AG04449 (cell line): Measurements from ENCODE around the gene PTGDS.

Source experiments
- CTCF ChIA-PET: fragments of 350-600 bp; formaldehyde crosslinking; extraction: SDS; loops from one replicate; lab custom pipeline; 2021; ENCODE audit warnings: antibody characterized with exemption; lab: Yijun Ruan, JAX
- POLR2A ChIA-PET: fragments of 400-600, 350-600 bp; formaldehyde crosslinking; extraction: SDS; loops from one replicate; lab custom pipeline; 2020; ENCODE audit warnings: antibody characterized with exemption, inconsistent platforms; lab: Yijun Ruan, JAX
- DNase-seq: peaks from one replicate; pipeline ENCODE4 v3.0.0-alpha.2; 2010; ENCODE audit warnings: low read depth, low spot score
- H3K4me3 ChIP-seq: 2 replicates; pipeline ENCODE4 v1.5.1; 2011; ENCODE audit warnings: low read depth, mild to moderate bottlenecking, control low read depth, low read length
- TF ChIP-seq, protein P1 (sequence below): IDR thresholded peaks from one replicate; pipeline ENCODE4 v1.5.1; 2011; ENCODE audit warnings: mild to moderate bottlenecking, moderate library complexity, low read length, control low read depth, inconsistent platforms; ENCODE audit not compliant: insufficient read depth; ENCODE audit errors: missing control alignments

Gene PTGDS

DNA sequence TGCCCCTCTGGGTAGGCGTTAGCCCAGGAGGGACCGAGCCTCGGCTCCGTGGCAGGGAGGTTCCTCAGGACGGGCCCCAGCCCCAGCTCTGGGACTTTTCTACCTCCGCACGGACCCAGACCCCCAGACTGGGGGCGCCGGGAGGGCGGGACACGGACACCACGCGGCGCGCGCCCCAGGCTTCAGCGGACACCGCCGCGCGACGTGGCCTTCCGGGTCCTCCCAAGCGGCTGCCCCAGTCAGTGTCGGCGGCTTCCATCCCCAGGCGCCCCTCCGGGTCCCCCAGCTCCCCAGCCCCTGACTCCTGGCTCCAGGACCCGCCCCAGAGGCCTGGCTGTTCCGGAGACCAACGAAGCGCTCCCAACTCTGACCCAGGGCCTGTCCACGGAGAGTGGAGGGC, 8.5 kb downstream of the PTGDS start:
- H3K4me3 ChIP-seq, result no peak overlapping the region
- TF ChIP-seq, protein P1, sequence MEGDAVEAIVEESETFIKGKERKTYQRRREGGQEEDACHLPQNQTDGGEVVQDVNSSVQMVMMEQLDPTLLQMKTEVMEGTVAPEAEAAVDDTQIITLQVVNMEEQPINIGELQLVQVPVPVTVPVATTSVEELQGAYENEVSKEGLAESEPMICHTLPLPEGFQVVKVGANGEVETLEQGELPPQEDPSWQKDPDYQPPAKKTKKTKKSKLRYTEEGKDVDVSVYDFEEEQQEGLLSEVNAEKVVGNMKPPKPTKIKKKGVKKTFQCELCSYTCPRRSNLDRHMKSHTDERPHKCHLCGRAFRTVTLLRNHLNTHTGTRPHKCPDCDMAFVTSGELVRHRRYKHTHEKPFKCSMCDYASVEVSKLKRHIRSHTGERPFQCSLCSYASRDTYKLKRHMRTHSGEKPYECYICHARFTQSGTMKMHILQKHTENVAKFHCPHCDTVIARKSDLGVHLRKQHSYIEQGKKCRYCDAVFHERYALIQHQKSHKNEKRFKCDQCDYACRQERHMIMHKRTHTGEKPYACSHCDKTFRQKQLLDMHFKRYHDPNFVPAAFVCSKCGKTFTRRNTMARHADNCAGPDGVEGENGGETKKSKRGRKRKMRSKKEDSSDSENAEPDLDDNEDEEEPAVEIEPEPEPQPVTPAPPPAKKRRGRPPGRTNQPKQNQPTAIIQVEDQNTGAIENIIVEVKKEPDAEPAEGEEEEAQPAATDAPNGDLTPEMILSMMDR, result no peak
- no peak for DNase-seq
- ChIA-PET POLR2A (no interaction called here), CTCF (no interaction called here)

DNA sequence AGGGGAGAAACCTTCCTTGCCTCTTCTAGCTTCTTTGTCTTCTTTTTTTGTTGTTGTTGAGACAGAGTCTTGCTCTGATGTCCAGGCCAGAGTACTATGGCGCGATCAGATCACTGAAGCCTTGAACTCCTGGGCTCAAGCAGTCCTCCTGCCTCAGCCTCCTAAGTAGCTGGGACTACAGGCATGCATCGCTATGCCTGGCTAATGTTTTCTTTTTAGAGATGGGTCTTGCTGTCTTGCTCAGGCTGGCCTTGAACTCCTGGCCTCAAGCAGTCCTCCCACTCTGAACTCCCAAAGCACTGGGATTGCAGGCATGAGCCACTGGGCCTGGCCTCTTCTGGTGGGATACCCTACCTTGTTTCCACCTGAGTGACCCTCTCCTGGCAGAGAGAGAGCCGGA, 11.6 kb downstream of the PTGDS start:
- TF ChIP-seq, protein P1, result no peak
- ChIA-PET POLR2A (no interaction called here), CTCF (interaction anchor here (1.1 kb wide), 1 partner anchor 41 kb away, joined by 3 read pairs; no protein-coding TSS in a partner anchor)
- H3K4me3 ChIP-seq, result no peak overlapping the region
- no peak for DNase-seq

DNA sequence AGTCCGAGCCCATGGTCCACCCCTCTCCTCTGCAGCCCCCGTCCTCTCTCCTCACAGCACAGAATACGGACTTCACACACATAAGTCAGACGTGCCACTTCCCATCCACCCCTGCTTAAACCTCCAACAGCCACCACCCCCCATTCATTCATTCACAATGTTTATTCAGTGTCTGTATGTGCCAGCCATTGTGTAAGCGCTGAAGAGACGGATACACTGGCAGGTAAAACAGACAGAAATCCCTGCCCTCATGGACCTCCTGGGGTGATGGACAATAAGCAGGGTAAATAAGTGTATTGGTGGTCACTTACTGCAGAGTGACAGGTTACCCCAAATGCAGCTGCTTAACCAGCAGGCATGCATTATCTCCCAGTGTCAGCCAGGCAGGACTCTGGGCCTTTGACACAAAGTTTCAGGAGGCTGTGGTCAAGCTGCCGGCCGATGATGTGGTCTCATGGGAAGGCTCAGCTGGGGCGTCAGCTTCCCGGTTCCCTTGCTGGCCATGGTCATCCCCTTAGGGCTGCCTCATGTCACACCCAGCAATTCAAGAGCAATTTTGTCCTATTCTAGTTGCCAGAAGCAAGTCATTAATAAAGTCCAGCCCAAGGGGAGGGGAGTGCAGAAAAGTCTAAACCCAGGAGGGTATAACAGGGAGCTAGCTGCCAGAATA, 13.1 kb downstream of the PTGDS start:
- TF ChIP-seq, protein P1, result no peak
- DNase-seq, result no peak
- ChIA-PET CTCF (interaction anchor here (0.7 to 4.9 kb wide), 2 partner anchors 39 to 42 kb away, joined by 3 to 34 read pairs; no protein-coding TSS in a partner anchor), POLR2A (no interaction called here)
- no peak overlapping the region for H3K4me3 ChIP-seq

DNA sequence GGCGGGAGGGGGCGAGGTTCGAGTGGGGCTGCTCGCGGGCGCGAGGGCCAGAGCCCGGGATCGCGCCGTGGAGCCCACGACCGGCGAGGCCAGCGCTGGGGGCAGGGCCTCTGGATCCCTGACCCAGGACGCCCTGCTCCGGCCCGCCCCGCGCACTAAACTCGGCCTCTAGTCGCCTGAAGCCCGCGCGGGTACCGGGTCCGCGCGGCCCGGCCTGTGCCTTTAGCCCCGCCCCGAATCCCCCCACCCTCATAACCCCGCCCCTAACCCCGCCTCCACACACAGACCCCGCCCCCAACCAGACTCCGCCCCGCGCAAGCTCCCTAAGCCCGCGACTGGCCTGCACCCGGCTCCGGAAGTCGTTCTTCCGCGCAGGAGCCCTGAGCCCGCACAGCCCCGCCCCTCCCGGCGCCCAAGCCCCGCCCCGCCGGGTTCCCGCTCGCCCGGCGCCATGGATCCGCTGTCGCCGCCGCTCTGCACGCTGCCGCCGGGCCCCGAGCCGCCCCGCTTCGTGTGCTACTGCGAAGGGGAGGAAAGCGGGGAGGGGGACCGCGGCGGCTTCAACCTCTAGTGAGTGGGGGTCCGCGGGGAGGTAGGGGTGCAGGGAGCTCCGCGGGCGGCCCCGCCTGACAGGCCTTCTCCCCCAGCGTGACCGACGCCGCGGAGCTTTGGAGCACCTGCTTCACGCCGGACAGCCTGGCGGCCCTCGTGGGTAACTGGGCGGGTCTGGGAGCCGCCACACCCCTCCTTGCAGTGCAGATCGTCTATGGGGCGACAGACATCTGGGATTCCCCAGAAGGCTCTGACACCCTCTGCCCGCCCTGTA, 14.9 kb downstream of the PTGDS start, which contains the start of gene PAXX:
Gene PAXX (plus strand): TSS at position 430 of the 826 bp plus-strand sequence. CDS start 22 bp downstream, at position 452.
- ChIA-PET CTCF (interaction anchor here (0.6 to 4.9 kb wide), 8 partner anchors 12 to 75 kb away, joined by 3 to 34 read pairs (median 4); partner anchors contain the start of genes FBXW5 and NPDC1), POLR2A (interaction anchor here (0.6 kb wide), 1 partner anchor 21 kb away, joined by 3 read pairs; no protein-coding TSS in a partner anchor)
- DNase-seq, result no peak
- peak within 1 kb of the TSS; percentile 72 for H3K4me3 ChIP-seq
- TF ChIP-seq, protein P1, result no peak

DNA sequence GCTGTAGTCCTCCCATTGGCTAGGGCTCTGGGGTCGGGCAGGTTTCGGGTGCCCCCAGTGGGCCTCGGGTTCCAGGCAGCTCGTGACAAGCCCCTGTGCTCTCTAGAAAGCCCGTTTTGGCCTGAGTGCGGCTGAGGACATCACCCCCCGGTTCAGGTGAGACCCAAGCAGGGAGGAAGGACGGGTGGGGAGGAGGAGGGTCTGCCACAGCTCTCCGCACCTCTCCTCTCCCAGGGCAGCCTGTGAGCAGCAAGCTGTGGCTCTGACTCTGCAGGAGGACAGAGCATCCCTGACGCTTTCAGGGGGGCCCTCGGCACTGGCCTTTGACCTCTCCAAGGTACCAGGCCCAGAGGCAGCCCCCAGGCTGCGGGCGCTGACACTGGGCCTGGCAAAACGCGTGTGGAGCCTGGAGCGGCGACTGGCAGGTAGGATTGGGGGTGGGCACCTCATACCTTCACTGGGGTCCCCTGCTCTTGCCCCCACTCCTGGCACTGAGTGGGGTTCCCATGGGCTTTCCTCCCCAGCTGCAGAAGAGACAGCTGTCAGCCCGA, 15.6 kb downstream of the PTGDS start:
- no peak for DNase-seq
- ChIA-PET POLR2A (no interaction called here), CTCF (interaction anchor here (1.0 to 4.9 kb wide), 6 partner anchors 11 to 74 kb away, joined by 3 to 34 read pairs (median 6); partner anchors contain the start of gene FBXW5)
- H3K4me3 ChIP-seq, result peak overlapping the region; percentile 72
- TF ChIP-seq, protein P1, result no peak
